RWPE2 (cell line): Measurements from ENCODE around the gene LMO7.
"Not testable (repeated sequence)": the region's sequence is repeated elsewhere in the genome, so short reads cannot be mapped to it uniquely, and the experiment has no call there.

Source experiments
- ATAC-seq: fragments of 200-7000 bp; cut with Tn5 transposase; 3 replicates; pipeline ENCODE4 v1.9.1; 2021; ENCODE audit warnings: low read depth
- DNase-seq: peaks from one replicate; pipeline ENCODE4 v3.0.0-alpha.2; 2020; ENCODE audit warnings: low spot score
- H3K27ac ChIP-seq: fragments of 450-650 bp; 2 replicates; pipeline ENCODE4 v1.5.1; 2017; ENCODE audit warnings: mild to moderate bottlenecking; ENCODE audit not compliant: poor library complexity, severe bottlenecking
- H3K27me3 ChIP-seq: fragments of 250-450 bp; sonication (Bioruptor Pico); 2 replicates; pipeline ENCODE4 v1.5.1; 2021; ENCODE audit warnings: mild to moderate bottlenecking, moderate library complexity; ENCODE audit not compliant: insufficient read depth, poor library complexity, severe bottlenecking
- H3K36me3 ChIP-seq: fragments of 250-450 bp; sonication (Bioruptor Pico); 2 replicates; pipeline ENCODE4 v1.5.1; 2020; ENCODE audit warnings: low read depth, mild to moderate bottlenecking, moderate library complexity
- H3K4me1 ChIP-seq: fragments of 250-450 bp; sonication (Bioruptor Pico); 2 replicates; pipeline ENCODE4 v1.5.1; 2021; ENCODE audit warnings: mild to moderate bottlenecking, moderate library complexity; ENCODE audit not compliant: insufficient read depth, poor library complexity, severe bottlenecking
- H3K4me3 ChIP-seq: fragments of 250-450 bp; sonication (Bioruptor Pico); 2 replicates; pipeline ENCODE4 v1.5.1; 2021; ENCODE audit warnings: mild to moderate bottlenecking, moderate library complexity; ENCODE audit not compliant: severe bottlenecking
- H3K9me3 ChIP-seq: fragments of 250-450 bp; sonication (Bioruptor Pico); 2 replicates; pipeline ENCODE4 v1.5.1; 2021; ENCODE audit warnings: mild to moderate bottlenecking, moderate library complexity; ENCODE audit not compliant: severe bottlenecking
- CTCF ChIP-seq: fragments of 450-650 bp; IDR thresholded peaks from one replicate; pipeline ENCODE4 v1.5.1; 2017; ENCODE audit warnings: mild to moderate bottlenecking, moderate library complexity; ENCODE audit not compliant: poor library complexity, severe bottlenecking

Gene LMO7

GRCh38 chr13:75736173-75736572 lies 100.0 kb downstream of the LMO7 start:
- Histone ChIP-seq H3K27me3 (no peaks in the 10 kb centered on the region), H3K4me1 (no peaks in the 10 kb centered on the region), H3K4me3 (no peak overlapping the region), H3K9me3 (no peaks in the 10 kb centered on the region), H3K27ac (no peak overlapping the region), H3K36me3 (no peaks in the 10 kb centered on the region)
- ATAC-seq: no peak
- TF ChIP-seq CTCF: no peak
- no peak for DNase-seq

- H3K27me3 ChIP-seq: no peaks in the 10 kb centered on the region
- H3K9me3 ChIP-seq: no peaks in the 10 kb centered on the region
- no peaks in the 10 kb centered on the region for H3K36me3 ChIP-seq
- no peak for TF ChIP-seq CTCF
- no peaks in the 10 kb centered on the region for H3K4me1 ChIP-seq
- no peak overlapping the region for H3K4me3 ChIP-seq
- H3K27ac ChIP-seq: no peak overlapping the region
- no peak for DNase-seq
- ATAC-seq: no peak
Observed at GRCh38 chr13:75738841-75739240, 102.7 kb downstream of the LMO7 start.

- no peak overlapping the region for H3K4me3 ChIP-seq
- H3K27ac ChIP-seq: no peak overlapping the region
- H3K4me1 ChIP-seq: no peaks in the 10 kb centered on the region
- no peak for DNase-seq
- H3K27me3 ChIP-seq: no peaks in the 10 kb centered on the region
- no peaks in the 10 kb centered on the region for H3K9me3 ChIP-seq
- no peak for TF ChIP-seq CTCF
- no peaks in the 10 kb centered on the region for H3K36me3 ChIP-seq
- no peak for ATAC-seq
Observed at GRCh38 chr13:75739244-75739868, 103.2 kb downstream of the LMO7 start.

DNA sequence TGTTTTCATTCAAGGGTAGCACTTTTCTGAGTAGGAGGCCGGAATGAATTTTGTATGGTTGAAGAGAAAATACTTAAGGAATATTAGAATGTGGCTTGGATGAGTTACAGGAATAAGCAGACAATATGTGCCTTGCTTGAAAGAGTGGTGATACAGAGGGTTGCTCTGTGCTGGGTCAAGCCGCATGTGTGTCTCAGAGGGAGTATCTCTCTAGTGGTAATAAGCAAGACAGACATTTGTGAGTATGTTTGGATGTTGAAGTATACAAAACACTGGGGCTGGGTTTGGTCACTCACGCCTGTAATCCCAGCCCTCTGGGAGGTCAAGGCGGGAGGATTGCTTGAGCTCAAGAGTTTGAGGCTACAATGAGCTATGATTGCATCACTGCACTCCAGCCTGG lies 103.9 kb downstream of the LMO7 start:
- TF ChIP-seq CTCF: no peak
- H3K27me3 ChIP-seq: no peaks in the 10 kb centered on the region
- ATAC-seq (no peak), DNase-seq (no peak)
- no peak overlapping the region for H3K27ac ChIP-seq
- no peaks in the 10 kb centered on the region for H3K9me3 ChIP-seq
- H3K4me1 ChIP-seq: no peaks in the 10 kb centered on the region
- H3K36me3 ChIP-seq: no peaks in the 10 kb centered on the region
- no peak overlapping the region for H3K4me3 ChIP-seq

DNA sequence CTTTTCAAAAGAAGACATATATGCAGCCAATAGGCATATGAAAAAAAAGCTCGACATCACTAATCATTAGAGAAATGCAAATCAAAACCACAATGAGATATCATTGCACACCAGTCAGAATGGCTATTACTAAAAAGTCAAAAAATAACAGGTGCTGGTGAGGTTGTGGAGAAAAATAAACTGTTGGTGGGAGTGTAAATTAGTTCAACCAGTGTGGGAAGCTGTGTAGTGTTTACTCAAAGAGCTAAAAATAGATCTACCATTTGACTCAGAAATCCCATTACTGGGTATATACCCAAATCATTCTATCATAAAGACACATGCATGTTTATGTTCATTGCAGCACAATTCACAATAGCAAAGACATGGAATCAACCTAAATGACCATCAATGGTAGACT lies 106.9 kb downstream of the LMO7 start:
- H3K4me3 ChIP-seq, H3K4me1 ChIP-seq, H3K36me3 ChIP-seq, H3K27me3 ChIP-seq, DNase-seq, H3K9me3 ChIP-seq, H3K27ac ChIP-seq, ATAC-seq: not testable (repeated sequence)
